Globus pallidus (tissue), 1 donor: ENCODE data around the gene ZMYM4.

Experiments used
- DNase-seq: peaks from one replicate; pipeline ENCODE4 v3.0.0-alpha.2; 2015; ENCODE audit warnings: low spot score

ZMYM4 gene

GRCh38 chr1:35278886-35279554, 10.5 kb downstream of the ZMYM4 start:
- DNase-seq, result no peak

GRCh38 chr1:35279555-35279904, 11.0 kb downstream of the ZMYM4 start:
- DNase-seq, result no peak

- no peak for DNase-seq
Measured at GRCh38 chr1:35280006-35280405, 11.5 kb downstream of the ZMYM4 start.

GRCh38 chr1:35281565-35281964, 13.1 kb downstream of the ZMYM4 start:
- no peak for DNase-seq

GRCh38 chr1:35282172-35282571, 13.7 kb downstream of the ZMYM4 start:
- no peak for DNase-seq

- DNase-seq, result no peak
Measured at GRCh38 chr1:35284852-35285251, 16.3 kb downstream of the ZMYM4 start.

GRCh38 chr1:35285771-35286606, 17.5 kb downstream of the ZMYM4 start:
- no peak for DNase-seq

GRCh38 chr1:35287807-35288640, 19.5 kb downstream of the ZMYM4 start:
- DNase-seq, result no peak

GRCh38 chr1:35288761-35289160, 20.3 kb downstream of the ZMYM4 start:
- no peak for DNase-seq

- no peak for DNase-seq
Measured at GRCh38 chr1:35290452-35290851, 21.9 kb downstream of the ZMYM4 start.

- DNase-seq, result no peak
Measured at GRCh38 chr1:35294809-35295208, 26.3 kb downstream of the ZMYM4 start.

- DNase-seq, result no peak
Measured at GRCh38 chr1:35297886-35298285, 29.4 kb downstream of the ZMYM4 start.

- peak; percentile 59 for DNase-seq
Measured at GRCh38 chr1:35298464-35298863, 30.0 kb downstream of the ZMYM4 start.

- no peak for DNase-seq
Measured at GRCh38 chr1:35300376-35300775, 31.9 kb downstream of the ZMYM4 start.

- DNase-seq, result no peak
Measured at GRCh38 chr1:35301674-35302392, 33.3 kb downstream of the ZMYM4 start.

- no peak for DNase-seq
Measured at GRCh38 chr1:35305383-35305782, 36.9 kb downstream of the ZMYM4 start.

- DNase-seq, result no peak
Measured at GRCh38 chr1:35315649-35316048, 47.1 kb downstream of the ZMYM4 start.

- DNase-seq, result no peak
Measured at GRCh38 chr1:35316264-35316663, 47.8 kb downstream of the ZMYM4 start.

- DNase-seq, result no peak
Measured at GRCh38 chr1:35319988-35320713, 51.6 kb downstream of the ZMYM4 start.

GRCh38 chr1:35320937-35321336, 52.4 kb downstream of the ZMYM4 start:
- no peak for DNase-seq

GRCh38 chr1:35324486-35324885, 56.0 kb downstream of the ZMYM4 start:
- DNase-seq, result no peak
